Activated T-helper 9 cell treated with anti-CD3 and anti-CD28 coated beads, Interleukin-2, amount 50 U/mL, for 16 hours (primary cell): Measurements from ENCODE around the gene ZNF468.
A peak's percentile ranks its signal among the peaks of the same experiment; 100 is the strongest.
"Not testable (repeated sequence)": the region's sequence is repeated elsewhere in the genome, so short reads cannot be mapped to it uniquely, and the experiment has no call there.

Source experiments
- DNase-seq: peaks from one replicate; pipeline ENCODE4 v3.0.0-alpha.2; 2020; ENCODE audit warnings: low read depth

ZNF468 gene

GRCh38 chr19:52825765-52826164, 31.7 kb downstream of the ZNF468 start:
- DNase-seq: no peak

DNA sequence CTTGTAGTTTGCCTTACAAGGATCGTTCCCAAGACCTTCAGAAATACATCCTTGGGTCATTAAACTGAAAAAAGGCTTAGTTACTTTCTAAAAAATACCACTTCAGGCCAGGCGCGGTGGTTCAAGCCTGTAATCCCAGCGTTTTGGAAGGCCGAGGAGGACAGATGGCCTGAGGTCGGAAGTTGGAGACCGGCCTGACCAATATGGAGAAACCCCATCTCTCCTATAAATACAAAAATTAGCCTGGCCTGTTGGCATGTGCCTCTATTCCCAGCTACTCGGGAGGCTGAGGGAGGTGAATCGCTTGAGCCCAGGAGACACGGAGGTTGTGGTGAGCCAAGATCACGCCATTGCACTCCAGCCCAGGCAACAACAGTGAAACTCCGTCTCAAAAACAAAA, 33.7 kb downstream of the ZNF468 start:
- DNase-seq: no peak

DNA sequence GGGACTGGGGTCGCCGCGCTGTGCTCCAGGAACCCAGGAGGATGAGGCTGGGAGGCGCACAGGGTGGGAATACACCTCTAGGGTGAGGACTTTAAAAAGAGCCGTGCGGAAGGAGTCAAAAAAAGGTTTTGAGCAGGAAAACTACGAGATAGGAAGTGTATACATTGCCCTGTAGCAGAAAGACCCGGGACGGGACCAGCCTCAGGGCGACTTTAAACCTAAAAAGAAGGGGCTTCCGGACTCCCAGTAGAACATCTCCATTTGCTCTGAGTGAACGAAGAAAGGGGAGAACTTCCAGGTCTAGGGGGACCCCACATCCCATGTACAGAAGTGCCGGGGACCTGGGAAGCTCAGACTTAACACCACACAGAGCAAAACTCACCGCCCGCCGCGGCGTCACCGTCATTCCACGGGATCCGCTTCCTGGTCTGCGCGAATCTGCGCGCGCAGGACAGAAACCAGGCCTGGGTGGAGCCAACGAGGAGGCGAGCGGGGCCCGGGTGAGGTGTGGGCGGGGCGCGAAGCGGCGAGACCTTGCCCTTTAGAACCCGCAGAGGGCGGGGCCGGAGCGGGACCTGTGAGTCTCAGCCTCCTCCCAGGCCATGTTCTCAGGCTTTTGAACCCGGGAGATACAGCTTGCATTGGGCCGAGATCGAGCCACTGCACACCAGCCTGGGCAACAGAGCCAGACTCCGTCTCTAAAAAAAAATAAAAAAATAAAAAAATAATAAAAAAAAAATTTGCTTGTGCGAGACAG, 36.0 kb downstream of the ZNF468 start, which contains the start of gene ZNF28:
ZNF28 (minus strand) TSS at position 430 of the 757 bp plus-strand sequence. CDS start 3,675 bp downstream, outside the sequence.
- peak; percentile 38 for DNase-seq

- not testable (repeated sequence) for DNase-seq
These were observed 36.8 kb downstream of the ZNF468 start for GRCh38 chr19:52820472-52821203.

- DNase-seq: no peak
These were observed 47.6 kb downstream of the ZNF468 start for GRCh38 chr19:52809801-52810200.

GRCh38 chr19:52799950-52800640, 57.3 kb downstream of the ZNF468 start:
- DNase-seq: not testable (repeated sequence)

- DNase-seq: no peak
These were observed 68.0 kb downstream of the ZNF468 start for GRCh38 chr19:52789440-52789839.
